Stimulated activated CD4-positive, alpha-beta T cell treated with anti-CD3 and anti-CD28 coated beads, Interleukin-2, amount 100 ng/mL, for 48 hours (primary cell): ENCODE results near the gene TLL2.
A peak's percentile ranks its signal among the peaks of the same experiment; 100 is the strongest.

Experiments
- DNase-seq, 2 donors: peaks; one replicate each; pipeline ENCODE4 v3.0.0-alpha.2; 2020

TLL2 gene

DNA sequence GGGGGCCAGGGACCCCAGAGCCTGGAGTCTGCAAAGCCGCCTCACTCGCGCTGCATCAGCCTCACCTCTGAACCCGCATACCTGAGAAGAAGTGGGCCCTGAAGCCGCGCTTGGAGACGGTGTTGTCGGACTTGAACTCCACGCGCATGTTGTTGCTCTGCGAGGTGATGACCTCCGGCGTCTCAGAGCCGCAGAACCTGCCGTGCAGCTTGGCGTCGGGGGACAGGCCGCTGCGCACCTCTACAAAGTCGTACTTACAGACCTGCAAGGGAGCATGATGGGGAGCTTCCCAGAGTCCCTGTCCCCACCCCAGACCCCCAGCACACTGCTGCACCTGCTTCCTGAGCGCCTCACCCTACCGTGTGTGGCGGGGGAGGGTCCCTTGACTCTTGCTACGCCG is 129.2 kb downstream of the TLL2 start:
- DNase-seq, result no peak

DNA sequence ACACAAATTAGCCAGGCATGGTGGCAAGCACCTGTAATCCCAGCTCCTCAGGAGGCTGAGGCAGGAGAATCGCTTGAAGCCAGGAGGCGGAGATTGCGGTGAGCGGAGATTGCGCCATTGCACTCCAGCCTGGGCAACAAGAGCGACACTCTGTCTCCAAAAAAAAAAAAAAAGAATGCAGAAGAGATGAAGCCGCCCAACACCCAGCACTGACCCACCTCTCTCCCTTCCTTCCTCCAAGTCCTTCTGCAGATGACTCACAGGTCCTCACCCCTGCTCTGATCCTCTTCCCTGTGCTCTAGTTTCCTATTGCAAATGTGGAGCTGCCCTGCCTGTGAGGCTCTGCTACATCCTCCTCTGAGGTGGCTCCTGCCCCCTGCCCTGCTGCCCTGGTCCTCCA is 132.9 kb downstream of the TLL2 start:
- DNase-seq, result no peak

GRCh38 chr10:96379758-96380157 is 134.0 kb downstream of the TLL2 start:
- DNase-seq, result no peak

DNA sequence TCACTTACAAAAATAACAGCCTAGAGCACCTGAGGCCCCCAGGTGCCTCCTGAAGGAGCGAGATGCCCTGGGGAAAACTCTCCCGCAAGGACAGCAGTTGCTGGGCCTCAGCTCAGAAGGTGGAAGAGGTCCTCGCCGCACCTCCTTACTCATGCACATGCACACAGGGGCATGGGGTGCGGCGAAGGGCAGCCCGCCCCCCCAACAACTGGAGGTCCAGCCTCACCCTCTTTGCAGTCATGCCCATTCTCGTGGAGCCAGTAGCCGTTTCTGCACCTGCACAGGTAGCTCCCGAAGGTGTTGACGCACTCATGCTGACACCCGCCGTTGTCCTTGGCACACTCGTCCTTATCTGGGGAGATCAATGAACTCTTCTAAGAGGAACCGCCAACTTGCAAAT is 135.0 kb downstream of the TLL2 start:
- DNase-seq, result no peak

- no peak for DNase-seq
These were observed 135.9 kb downstream of the TLL2 start for GRCh38 chr10:96377816-96378294.

GRCh38 chr10:96376483-96376882 is 137.2 kb downstream of the TLL2 start:
- DNase-seq, result no peak

GRCh38 chr10:96374985-96375830 is 138.5 kb downstream of the TLL2 start:
- peak; percentile 74 to 77 for DNase-seq

DNA sequence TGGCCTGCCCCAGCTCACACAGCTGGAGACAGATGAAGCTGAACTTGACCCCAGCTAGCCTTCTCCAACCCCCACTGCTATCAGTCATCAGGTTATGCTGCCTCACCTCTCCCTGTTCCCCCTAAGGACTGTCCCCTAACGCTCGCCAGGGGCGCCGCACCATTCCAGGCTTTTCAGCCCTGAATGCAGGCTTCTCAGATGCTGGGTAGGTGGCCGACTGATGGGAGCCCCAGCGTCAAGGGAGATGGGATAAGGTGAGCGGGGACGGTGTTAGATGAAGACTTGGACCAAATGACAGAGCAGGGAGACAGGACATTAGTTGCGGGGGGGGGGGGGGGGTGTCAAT is 139.1 kb downstream of the TLL2 start:
- no peak for DNase-seq

- DNase-seq, result no peak
These were observed 139.7 kb downstream of the TLL2 start for GRCh38 chr10:96374004-96374403.

DNA sequence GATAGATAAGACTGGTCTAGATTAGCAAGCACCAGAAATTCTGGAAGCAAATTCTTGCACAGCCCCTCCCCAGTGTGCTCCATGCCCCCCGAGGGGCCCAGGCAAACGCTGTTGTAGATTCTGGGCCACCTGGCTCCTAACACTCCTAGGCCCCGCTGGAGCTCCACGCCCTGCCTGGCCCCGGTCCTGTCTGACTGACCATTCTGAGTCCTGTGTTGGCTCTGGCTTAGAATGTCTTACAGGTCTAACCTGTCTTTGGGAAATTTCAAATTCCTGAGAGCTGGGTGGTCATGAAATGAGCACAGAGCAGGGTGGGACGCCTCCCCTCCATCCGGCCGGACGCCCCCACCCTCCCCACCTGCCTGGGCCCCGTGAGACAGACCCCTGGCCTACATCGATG is 142.4 kb downstream of the TLL2 start:
- DNase-seq, result no peak

DNA sequence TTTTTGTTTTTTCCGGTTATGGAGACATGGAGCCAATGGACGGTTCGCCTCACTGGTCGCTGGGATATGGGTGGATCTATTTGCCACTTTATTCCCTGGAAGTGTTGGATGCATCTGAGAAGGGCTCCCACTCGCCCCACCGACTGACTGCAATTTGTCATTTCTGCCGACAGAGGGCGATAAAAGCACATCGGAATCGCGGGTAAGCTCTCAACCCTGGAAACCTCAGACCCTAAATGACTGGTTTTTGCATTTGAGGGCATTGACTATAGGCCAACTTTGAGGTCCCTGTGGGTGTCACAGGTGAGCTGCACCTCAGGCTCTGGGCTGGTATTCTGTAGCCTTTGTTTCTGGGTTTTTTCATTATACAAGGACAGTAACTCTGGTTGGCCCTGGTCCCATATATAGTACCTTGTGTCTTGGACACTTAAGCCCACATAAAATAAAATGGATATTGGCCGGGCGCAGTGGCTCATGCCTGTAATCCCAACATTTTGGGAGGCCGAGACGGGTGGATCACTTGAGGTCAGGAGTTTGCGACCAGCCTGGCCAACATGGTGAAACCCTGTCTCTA is 143.1 kb downstream of the TLL2 start:
- DNase-seq, result peak; percentile 40 to 53

GRCh38 chr10:96369890-96370583 is 143.7 kb downstream of the TLL2 start:
- DNase-seq, result no peak

GRCh38 chr10:96368971-96369370 is 144.8 kb downstream of the TLL2 start:
- no peak for DNase-seq

DNA sequence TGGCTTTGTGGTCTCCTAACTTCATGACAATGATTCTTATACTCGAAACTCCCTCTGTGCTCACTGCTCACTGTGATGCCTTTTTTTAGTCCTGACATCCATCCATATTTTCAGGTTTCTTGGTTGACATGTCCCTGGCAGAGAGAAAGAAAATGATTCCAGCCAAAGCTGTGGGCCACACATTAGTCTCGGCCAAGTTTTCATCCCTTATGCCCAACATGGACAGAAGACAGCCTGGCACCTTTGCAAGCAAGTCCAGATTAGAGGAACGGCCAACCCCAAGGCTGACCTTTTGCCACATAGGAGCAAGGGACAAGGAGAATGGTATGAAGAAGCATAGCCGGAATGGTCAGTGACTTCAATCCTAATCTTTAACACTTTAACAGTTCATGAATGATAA is 146.3 kb downstream of the TLL2 start:
- DNase-seq, result no peak

GRCh38 chr10:96366508-96366907 is 147.2 kb downstream of the TLL2 start:
- DNase-seq, result no peak

DNA sequence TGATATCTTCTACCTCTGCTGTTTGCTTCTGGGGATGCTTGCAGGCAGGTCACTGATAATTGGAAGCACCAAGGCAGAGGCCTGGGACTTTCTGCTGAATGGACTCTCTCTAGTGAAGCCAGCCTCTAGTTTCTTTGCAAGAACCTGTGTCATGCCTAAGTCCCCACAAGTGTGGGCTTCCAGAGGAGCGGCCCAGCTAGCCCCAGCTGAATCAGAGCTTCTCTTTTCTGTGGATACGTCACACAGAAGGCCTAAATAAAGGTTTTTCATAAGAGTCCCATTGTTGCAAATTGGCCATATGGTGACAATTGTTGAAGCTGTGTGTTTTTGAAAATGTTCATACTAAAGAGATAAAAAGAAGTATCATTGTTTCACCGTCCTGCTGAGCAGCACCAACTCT is 148.2 kb downstream of the TLL2 start:
- no peak for DNase-seq

DNA sequence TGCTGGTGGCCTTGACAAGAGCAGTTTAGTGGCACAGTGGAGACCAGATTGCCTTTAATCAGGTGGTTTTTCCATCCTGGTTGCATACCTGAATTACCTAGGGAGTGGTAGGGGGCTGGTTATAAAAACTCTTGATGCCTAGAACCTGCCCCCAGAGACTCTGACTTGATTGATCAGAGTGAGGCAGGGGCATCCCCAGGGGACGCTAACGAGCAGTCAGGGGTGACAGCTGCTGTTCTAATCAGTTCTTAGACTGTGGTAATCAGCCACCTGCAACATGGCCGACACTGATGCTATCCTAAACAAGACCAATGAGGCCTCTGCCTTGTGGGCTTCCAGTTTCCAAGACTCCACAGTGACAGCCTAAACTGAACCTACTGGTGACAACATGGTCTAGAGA is 153.0 kb downstream of the TLL2 start:
- DNase-seq, result no peak

DNA sequence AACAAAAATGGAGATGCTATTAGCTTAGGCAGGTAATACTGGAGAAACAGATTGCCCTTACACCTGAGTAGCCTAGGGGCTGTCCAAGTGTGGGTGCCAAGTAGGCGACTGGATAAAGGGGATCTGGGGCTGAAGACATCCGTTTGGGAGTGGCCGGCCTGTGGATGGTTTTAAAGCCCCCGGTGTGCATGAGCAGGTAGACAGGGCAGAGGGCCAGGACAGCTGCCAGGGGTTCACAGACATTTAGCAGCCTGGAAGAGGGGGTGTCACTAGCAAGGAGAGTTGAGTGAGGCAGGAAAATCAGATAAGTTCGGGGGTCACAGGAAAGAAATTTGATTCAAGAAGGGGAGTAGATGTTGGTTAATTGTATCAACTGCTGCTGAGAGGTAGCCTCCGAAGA is 153.4 kb downstream of the TLL2 start:
- no peak for DNase-seq

GRCh38 chr10:96359616-96360015 is 154.1 kb downstream of the TLL2 start:
- DNase-seq, result no peak

DNA sequence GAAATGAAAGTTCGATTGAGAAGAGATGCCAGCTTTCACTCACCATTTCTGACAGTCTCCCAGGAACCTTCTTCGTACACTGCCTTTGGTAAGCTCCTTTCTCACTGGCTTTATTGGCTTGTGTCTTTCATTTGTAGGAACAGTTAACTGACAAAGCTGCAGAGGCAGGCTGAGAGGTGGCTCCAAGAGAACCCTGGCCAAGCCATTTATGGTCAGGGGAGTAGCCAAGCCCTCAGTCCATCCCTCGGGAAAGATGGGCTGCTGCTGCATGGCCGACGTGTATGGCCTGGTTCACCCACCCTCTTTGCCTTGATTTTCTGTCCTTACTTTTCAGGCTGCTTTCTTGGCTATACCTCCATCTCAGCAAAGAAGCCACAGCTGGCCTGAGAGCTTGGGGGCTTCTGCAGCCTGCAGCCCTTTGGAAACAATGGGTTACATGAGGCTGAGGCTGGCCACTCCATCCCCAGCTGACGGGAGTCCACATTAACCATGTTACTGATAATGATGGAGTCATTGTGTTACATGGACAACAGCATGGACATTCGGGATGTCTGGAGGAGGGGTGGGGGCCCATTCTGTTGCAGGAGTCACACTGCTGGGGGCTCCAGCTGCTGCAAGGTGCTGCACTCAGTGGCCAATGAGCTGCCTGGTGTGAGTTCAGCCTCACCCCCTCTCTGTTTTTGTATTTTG is 154.7 kb downstream of the TLL2 start, which contains the start of gene OPALIN:
Gene OPALIN (minus strand): TSS at position 152 of the 690 bp plus-strand sequence. CDS start 106 bp downstream, at position 46.
- no peak for DNase-seq

DNA sequence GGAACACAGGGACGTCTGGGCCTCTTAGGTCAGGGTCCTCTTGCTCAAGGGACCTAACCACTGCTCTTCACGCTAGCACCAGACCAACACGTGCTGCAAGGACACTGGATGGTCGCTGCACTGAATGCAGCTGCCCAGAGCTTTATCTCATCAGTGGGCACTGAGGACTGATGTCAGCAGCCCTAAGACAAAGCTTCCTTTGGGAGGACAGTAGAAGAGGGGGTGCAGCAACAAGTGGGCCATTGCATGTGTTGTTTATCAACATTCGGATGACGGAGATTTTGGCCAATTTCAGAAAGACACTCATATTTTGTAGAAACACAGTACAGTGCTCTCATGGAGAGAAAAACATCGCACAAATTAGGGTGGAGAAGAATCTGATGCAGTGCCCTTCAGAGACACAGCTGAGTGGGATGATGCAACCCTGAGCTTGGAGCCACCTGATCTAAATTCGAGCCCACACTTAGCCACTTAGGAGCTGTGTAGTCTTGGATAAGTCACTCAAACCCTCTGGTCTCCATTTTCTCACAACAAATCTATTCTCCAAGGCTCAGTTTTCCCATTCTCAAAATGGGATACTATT is 156.6 kb downstream of the TLL2 start:
- DNase-seq, result no peak

- DNase-seq, result no peak
These were observed 161.1 kb downstream of the TLL2 start for GRCh38 chr10:96352582-96352981.

- DNase-seq, result no peak
These were observed 161.7 kb downstream of the TLL2 start for GRCh38 chr10:96352027-96352426.
